ENCODE data around the gene NKTR.

DNA sequence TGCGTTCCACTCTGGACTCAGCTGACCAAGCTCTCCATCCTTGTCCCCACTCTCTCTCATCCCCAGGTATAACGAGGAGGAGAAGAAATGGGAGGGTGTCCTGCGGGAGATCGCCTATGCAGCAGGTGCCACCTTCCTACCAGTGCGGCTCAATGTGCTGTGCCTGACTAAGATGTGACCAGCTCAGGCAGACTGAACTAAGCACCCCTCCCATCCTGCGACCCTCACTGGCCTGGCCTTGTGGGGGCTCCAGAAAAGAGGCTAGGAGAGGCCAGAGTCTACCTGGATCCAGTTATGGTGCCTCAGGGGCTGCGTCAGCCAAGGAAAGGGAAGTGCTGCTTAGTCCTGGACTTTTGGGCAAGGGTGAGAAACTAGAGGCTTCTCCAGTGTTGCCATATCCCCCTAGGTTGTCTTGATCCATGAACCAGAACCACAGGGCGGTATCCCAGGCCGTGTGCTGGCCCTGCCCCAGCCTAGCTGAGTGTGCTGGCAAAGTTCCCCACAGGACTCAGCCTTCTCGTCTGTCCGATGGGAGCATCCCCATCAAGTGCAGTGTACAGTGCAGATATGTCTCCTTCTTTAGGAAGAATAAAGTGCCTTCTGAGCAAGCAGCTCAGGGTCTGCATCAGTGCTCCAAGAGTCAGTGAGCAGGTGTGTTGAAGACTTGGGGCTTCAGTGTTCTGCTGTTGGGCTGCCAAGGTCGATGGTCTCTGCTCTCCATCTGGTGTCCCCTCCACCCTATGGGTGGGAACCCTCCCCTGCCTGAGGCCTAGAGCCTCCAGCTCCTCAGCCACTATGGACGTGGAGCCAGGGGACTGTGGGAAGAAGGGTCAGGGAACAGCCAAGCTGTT, 91.6 kb downstream of the NKTR start:
- TF ChIP-seq, protein P1, sequence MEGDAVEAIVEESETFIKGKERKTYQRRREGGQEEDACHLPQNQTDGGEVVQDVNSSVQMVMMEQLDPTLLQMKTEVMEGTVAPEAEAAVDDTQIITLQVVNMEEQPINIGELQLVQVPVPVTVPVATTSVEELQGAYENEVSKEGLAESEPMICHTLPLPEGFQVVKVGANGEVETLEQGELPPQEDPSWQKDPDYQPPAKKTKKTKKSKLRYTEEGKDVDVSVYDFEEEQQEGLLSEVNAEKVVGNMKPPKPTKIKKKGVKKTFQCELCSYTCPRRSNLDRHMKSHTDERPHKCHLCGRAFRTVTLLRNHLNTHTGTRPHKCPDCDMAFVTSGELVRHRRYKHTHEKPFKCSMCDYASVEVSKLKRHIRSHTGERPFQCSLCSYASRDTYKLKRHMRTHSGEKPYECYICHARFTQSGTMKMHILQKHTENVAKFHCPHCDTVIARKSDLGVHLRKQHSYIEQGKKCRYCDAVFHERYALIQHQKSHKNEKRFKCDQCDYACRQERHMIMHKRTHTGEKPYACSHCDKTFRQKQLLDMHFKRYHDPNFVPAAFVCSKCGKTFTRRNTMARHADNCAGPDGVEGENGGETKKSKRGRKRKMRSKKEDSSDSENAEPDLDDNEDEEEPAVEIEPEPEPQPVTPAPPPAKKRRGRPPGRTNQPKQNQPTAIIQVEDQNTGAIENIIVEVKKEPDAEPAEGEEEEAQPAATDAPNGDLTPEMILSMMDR (IDR thresholded peaks at IDR 0.05): no peak
- TF ChIP-seq ZFX (IDR thresholded peaks at IDR 0.05; ENCODE audit: borderline replicate concordance): no peak
